GM12878 (cell line): Measurements from ENCODE around the gene ANAPC16. TPM values are rescaled to one million over a fixed set of nuclear protein-coding genes. Genes with fewer than 3 reads are reported as not detected.

Experiments used
- BHLHE40 ChIP-seq, 2 experiments: fragments of 450-650 bp in 1 of 2; IDR thresholded peaks; 2 replicates each; pipeline ENCODE4 v1.6.1; 2011 to 2017; ENCODE audit warnings: low read depth in 2 of 2, borderline replicate concordance in 1 of 2, improper control_type of control experiment in 1 of 2, low read length in 1 of 2, mild to moderate bottlenecking in 1 of 2
- CEBPZ ChIP-seq: fragments of 150-350 bp; IDR thresholded peaks from 2 replicates; pipeline ENCODE4 v1.6.1; 2016; ENCODE audit warnings: low read depth, low read length
- CHD4 ChIP-seq: fragments of 200-600 bp; sonication (generic); IDR thresholded peaks from 2 replicates; pipeline ENCODE4 v1.6.1; 2016; ENCODE audit warnings: mild to moderate bottlenecking
- E2F8 ChIP-seq: fragments of 450-650 bp; IDR thresholded peaks from 2 replicates; pipeline ENCODE4 v1.6.1; 2018; ENCODE audit warnings: mild to moderate bottlenecking, low read depth, moderate library complexity; ENCODE audit not compliant: partially characterized antibody
- ELK1 ChIP-seq: IDR thresholded peaks from 2 replicates; pipeline ENCODE4 v1.6.1; 2012; ENCODE audit warnings: low read depth, low read length, improper control_type of control experiment
- IKZF2 ChIP-seq, 2 experiments: fragments of 450-650 bp; IDR thresholded peaks; 2 replicates each; pipeline ENCODE4 v1.6.1; 2017; ENCODE audit warnings: mild to moderate bottlenecking in 2 of 2, moderate library complexity in 2 of 2
- JUND ChIP-seq: IDR thresholded peaks from 2 replicates; pipeline ENCODE4 v1.6.1; 2012; ENCODE audit warnings: low read depth, mild to moderate bottlenecking, low read length, improper control_type of control experiment, moderate library complexity
- POLR2A ChIP-seq: IDR thresholded peaks from 2 replicates; pipeline ENCODE4 v1.6.1; 2011; ENCODE audit warnings: low read depth, mild to moderate bottlenecking, low read length
- SMAD5 ChIP-seq: IDR thresholded peaks from 2 replicates; pipeline ENCODE4 v1.6.1; 2016; ENCODE audit warnings: antibody characterized with exemption, low read depth
- SRF ChIP-seq, 2 experiments: IDR thresholded peaks; 2 replicates each; pipeline ENCODE4 v1.6.1; 2011; ENCODE audit warnings: low read depth in 2 of 2, low read length in 2 of 2, mild to moderate bottlenecking in 1 of 2, moderate library complexity in 1 of 2
- TCF3 ChIP-seq: IDR thresholded peaks from 2 replicates; pipeline ENCODE4 v1.6.1; 2012; ENCODE audit warnings: low read depth, mild to moderate bottlenecking, low read length, borderline replicate concordance; ENCODE audit not compliant: insufficient read depth
- YBX1 ChIP-seq: fragments of 450-650 bp; IDR thresholded peaks from 2 replicates; pipeline ENCODE4 v1.6.1; 2016; ENCODE audit warnings: antibody characterized with exemption
- ZBTB11 ChIP-seq: fragments of 450-650 bp; formaldehyde crosslinking; IDR thresholded peaks from 2 replicates; pipeline ENCODE4 v1.5.0; 2022; ENCODE audit warnings: mild to moderate bottlenecking, missing genetic modification characterization
- ZBTB4 ChIP-seq: fragments of 450-650 bp; formaldehyde crosslinking; IDR thresholded peaks from 2 replicates; pipeline ENCODE4 v1.4.0; 2022; ENCODE audit warnings: mild to moderate bottlenecking, moderate library complexity
- ZNF622 ChIP-seq: fragments of 450-650 bp; IDR thresholded peaks from 2 replicates; pipeline ENCODE4 v1.6.1; 2017; ENCODE audit warnings: mild to moderate bottlenecking, inconsistent platforms
- polyA plus RNA-seq, 11 experiments: library from polyadenylated mRNA; depleted of rRNA in 4 of 11; unstranded in 6 of 11; stranded (reverse) in 5 of 11; fragments of >200 nt; fragmentation: Nextera tagmentation in 4 of 11; fragmentation: Illumina TruSeq in 1 of 11; extraction: Ambion mirVana in 4 of 11; extraction: Trizol in 1 of 11; gene quantifications; 1 replicate in 1 of 11; 2 replicates in 10 of 11; pipeline versions ENCODE4 v1.2.1 to v1.2.3, GENCODE V29; 2011 to 2016; ENCODE audit warnings: inconsistent platforms in 2 of 11, missing spikeins in 2 of 11, low read depth in 1 of 11
- total RNA-seq, 4 experiments: library from RNA; depleted of rRNA in 3 of 4; stranded (reverse); fragments of >200 nt in 3 of 4; fragmentation: Illumina TruSeq in 1 of 4; extraction: Trizol in 1 of 4; gene quantifications; 2 replicates each; pipeline versions ENCODE4 v1.2.1 to v1.2.3, GENCODE V29; 2013 to 2021

The ANAPC16 gene
- total and polyA plus RNA-seq, 10 of the 15 experiments (the other 5 are each of a cell fraction or from before 2014, with no cell fraction given) = 66.9 to 208 (median 134) TPM

- no peak for TF ChIP-seq CEBPZ
- TF ChIP-seq ZNF622 = no peak
- peak; percentile 65; the same call in 1 of the 2 replicates for TF ChIP-seq POLR2A
- TF ChIP-seq JUND = no peak
- no peak for TF ChIP-seq ZBTB4
- no peak for TF ChIP-seq ZBTB11 (CRISPR knock-in tag)
- no peak for TF ChIP-seq SRF (IDR thresholded peaks at IDR 0.05; ENCODE audit: low read depth in 2 of 2, low read length in 2 of 2)
- TF ChIP-seq IKZF2 (IDR thresholded peaks at IDR 0.05) = peak; percentile 84 to 86; a peak in 3 of 4 replicates
- 0 out of 4 replicates have a peak, but pooled peaks of 1 of the 2 experiments have one; percentile 23 for TF ChIP-seq BHLHE40 (IDR thresholded peaks at IDR 0.05; ENCODE audit: borderline replicate concordance in 1 of 2, low read depth in 2 of 2, low read length in 1 of 2)
- TF ChIP-seq YBX1 = no peak
- no peak for TF ChIP-seq ELK1
- no peak for TF ChIP-seq E2F8
- no peak for TF ChIP-seq CHD4
- TF ChIP-seq SMAD5 = no peak
- peak; percentile 67; the same call in 1 of the 2 replicates for TF ChIP-seq TCF3
Observed at GRCh38 chr10:72272689-72273409, 57.0 kb downstream of the ANAPC16 start (continued).
